IPS DF 4.7 (cell line): ENCODE results near the gene TENT5C.

Experiments used
- DNase-seq: peaks from one replicate; pipeline ENCODE4 v3.0.0-alpha.2; 2013; ENCODE audit warnings: low spot score; ENCODE audit errors: extremely low read depth

Gene TENT5C

GRCh38 chr1:117573386-117574023, 32.3 kb upstream of the TENT5C start:
- DNase-seq = no peak

- DNase-seq = no peak
Observed at GRCh38 chr1:117574161-117574835, 31.6 kb upstream of the TENT5C start.

- DNase-seq = no peak
Observed at GRCh38 chr1:117575586-117576225, 30.1 kb upstream of the TENT5C start.

GRCh38 chr1:117576236-117576635, 29.6 kb upstream of the TENT5C start:
- no peak for DNase-seq

- DNase-seq = no peak
Observed at GRCh38 chr1:117577191-117577885, 28.5 kb upstream of the TENT5C start.

- no peak for DNase-seq
Observed at GRCh38 chr1:117578466-117578865, 27.4 kb upstream of the TENT5C start.

- no peak for DNase-seq
Observed at GRCh38 chr1:117579221-117579906, 26.5 kb upstream of the TENT5C start.

GRCh38 chr1:117580436-117580835, 25.4 kb upstream of the TENT5C start:
- no peak for DNase-seq

- DNase-seq = no peak
Observed at GRCh38 chr1:117580882-117581281, 25.0 kb upstream of the TENT5C start.

GRCh38 chr1:117581391-117581943, 24.4 kb upstream of the TENT5C start:
- DNase-seq = no peak

GRCh38 chr1:117582451-117582850, 23.4 kb upstream of the TENT5C start:
- no peak for DNase-seq

GRCh38 chr1:117583247-117583646, 22.6 kb upstream of the TENT5C start:
- DNase-seq = no peak

- no peak for DNase-seq
Observed at GRCh38 chr1:117584181-117584580, 21.7 kb upstream of the TENT5C start.

- no peak for DNase-seq
Observed at GRCh38 chr1:117585086-117585485, 20.8 kb upstream of the TENT5C start.

GRCh38 chr1:117586337-117586736, 19.5 kb upstream of the TENT5C start:
- no peak for DNase-seq

- no peak for DNase-seq
Observed at GRCh38 chr1:117586747-117587498, 18.9 kb upstream of the TENT5C start.

GRCh38 chr1:117587499-117588356, 18.1 kb upstream of the TENT5C start:
- no peak for DNase-seq

GRCh38 chr1:117589544-117589943, 16.3 kb upstream of the TENT5C start:
- DNase-seq = no peak

GRCh38 chr1:117590273-117590925, 15.4 kb upstream of the TENT5C start:
- DNase-seq = no peak
